Fibroblast of skin of scalp (primary cell): Measurements from ENCODE around the gene RRP12.

ENCODE experiments used
- DNase-seq: peaks from one replicate; pipeline ENCODE4 v3.0.0-alpha.2; 2013

RRP12 gene

DNA sequence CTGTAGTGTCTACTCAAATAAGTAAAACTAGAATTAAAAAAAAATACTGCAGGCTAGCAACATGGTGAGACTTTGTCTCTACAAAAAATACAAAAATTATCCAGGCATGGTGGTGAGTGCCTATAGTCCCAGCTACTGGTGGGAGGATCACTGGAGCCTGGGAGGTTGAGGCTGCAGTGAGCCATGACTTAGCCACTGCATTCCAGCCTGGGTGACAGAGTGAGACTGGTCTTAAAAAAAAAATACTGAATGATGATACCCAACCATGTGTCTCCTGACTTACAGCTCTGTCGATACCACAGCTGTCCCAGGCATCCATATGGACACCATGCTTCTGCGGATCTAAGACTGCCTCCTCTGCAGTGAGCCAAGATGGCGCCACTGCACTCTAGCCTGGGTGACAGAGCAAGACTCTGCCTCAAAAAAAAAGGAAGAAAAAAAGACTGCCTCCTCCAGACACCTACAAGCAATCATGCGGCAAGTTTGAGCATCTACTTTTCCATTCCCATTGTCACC, 90.0 kb downstream of the RRP12 start:
- no peak for DNase-seq

DNA sequence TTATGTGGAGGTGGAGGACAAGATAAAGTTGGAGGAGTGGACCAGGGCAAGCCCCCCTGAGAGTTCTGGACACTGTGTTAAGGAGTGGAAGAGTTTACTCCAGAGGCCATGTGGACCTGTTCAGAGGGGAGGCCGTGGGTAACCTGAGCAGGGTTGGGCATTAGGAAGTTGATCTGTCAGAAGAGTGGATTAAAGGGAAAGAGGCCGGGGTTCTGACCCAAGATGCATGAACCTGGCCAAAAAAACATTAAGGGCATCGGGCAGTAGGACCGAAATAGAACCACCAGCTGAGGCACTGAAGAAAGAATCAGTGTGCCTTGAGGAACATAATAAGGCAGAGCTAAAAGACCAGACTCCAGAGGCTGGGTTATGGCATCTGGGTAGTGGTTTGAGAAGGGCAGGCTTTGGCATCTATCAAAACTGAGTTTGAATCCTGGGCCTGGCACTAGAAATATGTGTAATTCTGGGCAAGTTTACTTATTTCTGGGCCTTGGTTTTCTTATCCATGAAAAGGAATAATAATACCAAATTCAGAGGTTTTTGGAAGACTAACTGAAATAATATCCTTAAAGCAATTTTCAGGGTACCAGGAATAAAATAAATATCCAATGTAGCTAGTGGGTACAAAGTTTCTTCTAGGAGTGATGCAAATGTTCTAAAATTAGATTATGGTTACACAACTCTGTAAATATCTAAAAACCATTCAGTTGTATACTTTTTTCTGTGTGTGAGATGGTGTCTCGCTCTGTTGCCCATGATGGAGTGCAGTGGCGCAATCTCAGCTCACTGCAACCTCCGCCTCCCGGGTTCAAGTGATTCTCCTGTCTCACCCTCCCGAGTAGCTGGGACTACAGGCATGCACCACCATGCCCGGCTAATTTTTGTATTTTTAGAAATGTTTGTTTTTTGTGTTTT, 93.0 kb downstream of the RRP12 start:
- DNase-seq: no peak

DNA sequence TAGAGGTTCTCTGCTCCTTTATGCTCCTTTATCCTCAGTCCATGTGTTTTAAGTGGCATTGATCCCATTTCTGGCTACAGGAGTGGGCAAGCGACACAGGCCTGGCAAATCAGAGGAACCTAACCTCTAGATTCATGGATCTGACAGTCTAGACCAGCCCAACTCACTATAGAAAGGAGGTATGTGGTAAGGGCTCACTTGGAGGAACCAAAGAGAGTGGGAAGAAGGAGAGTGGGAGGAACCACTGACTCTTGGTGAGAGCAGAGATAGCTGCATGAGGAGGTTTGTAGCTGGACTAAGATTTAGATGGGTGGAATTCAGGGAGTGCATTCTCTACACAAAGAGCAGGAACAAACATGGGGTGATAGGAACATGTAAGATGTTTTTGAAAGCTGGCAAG, 93.7 kb downstream of the RRP12 start:
- no peak for DNase-seq
